Measurements from ENCODE around the gene SERTAD3. TPM values are rescaled to one million over a fixed set of nuclear protein-coding genes. Genes with fewer than 3 reads are reported as not detected.

Gene SERTAD3
- total and polyA plus RNA-seq, 2 of the 8 experiments (the other 6 are each of a cell fraction or from before 2014, with no cell fraction given): 15.1 to 32.1 TPM

- TF ChIP-seq JUN (IDR thresholded peaks at IDR 0.05; ENCODE audit: low read depth, low read length): no peak
- no peak for TF ChIP-seq KDM4A (IDR thresholded peaks at IDR 0.05; ENCODE audit: low read depth, low read length, severe bottlenecking)
Measured at GRCh38 chr19:40394816-40395210, 49.3 kb downstream of the SERTAD3 start (continued).
